GM04503 (cell line): Measurements from ENCODE around the gene ABO.
"Not testable (repeated sequence)": the region's sequence is repeated elsewhere in the genome, so short reads cannot be mapped to it uniquely, and the experiment has no call there.

Experiments
- DNase-seq: peaks from one replicate; pipeline ENCODE4 v3.0.0-alpha.2; 2012; ENCODE audit warnings: low read depth

The ABO gene

GRCh38 chr9:133290751-133291302 is 15.8 kb upstream of the ABO start:
- DNase-seq: no peak

GRCh38 chr9:133286523-133286922 is 11.5 kb upstream of the ABO start:
- no peak for DNase-seq

- no peak for DNase-seq
These were observed 10.3 kb upstream of the ABO start for GRCh38 chr9:133285252-133285775.

- DNase-seq: no peak
These were observed 9.4 kb upstream of the ABO start for GRCh38 chr9:133284362-133284761.

- DNase-seq: not testable (repeated sequence)
These were observed 8.4 kb upstream of the ABO start for GRCh38 chr9:133283255-133284032.

- no peak for DNase-seq
These were observed 7.7 kb upstream of the ABO start for GRCh38 chr9:133282464-133283238.

GRCh38 chr9:133280392-133280791 is 5.4 kb upstream of the ABO start:
- DNase-seq: no peak

- DNase-seq: no peak
These were observed 3.4 kb upstream of the ABO start for GRCh38 chr9:133278161-133279114.

GRCh38 chr9:133277467-133277866 is 2.5 kb upstream of the ABO start:
- no peak for DNase-seq

GRCh38 chr9:133276923-133277322 is 1.9 kb upstream of the ABO start:
- DNase-seq: no peak

- DNase-seq: no peak
These were observed 1.2 kb upstream of the ABO start for GRCh38 chr9:133276001-133276884.

- no peak for DNase-seq
These were observed 531 bp downstream of the ABO start for GRCh38 chr9:133274236-133275104.

- DNase-seq: no peak
These were observed 1.2 kb downstream of the ABO start for GRCh38 chr9:133273819-133274218.

- no peak for DNase-seq
These were observed 1.9 kb downstream of the ABO start for GRCh38 chr9:133273098-133273497.

- no peak for DNase-seq
These were observed 5.3 kb downstream of the ABO start for GRCh38 chr9:133269537-133270362.

GRCh38 chr9:133269136-133269535 is 5.9 kb downstream of the ABO start:
- not testable (repeated sequence) for DNase-seq

GRCh38 chr9:133268335-133269056 is 6.5 kb downstream of the ABO start:
- DNase-seq: no peak

- no peak for DNase-seq
These were observed 10.7 kb downstream of the ABO start for GRCh38 chr9:133264235-133264764.
